K562 (cell line): ENCODE measurements around the gene GTPBP2. TPM values are rescaled to one million over a fixed set of nuclear protein-coding genes. Genes with fewer than 3 reads are reported as not detected.

Experiments used
- E4F1 ChIP-seq: fragments of 250-450 bp; sonication (Bioruptor Pico); IDR thresholded peaks from 2 replicates; pipeline ENCODE4 v1.5.0; 2021; ENCODE audit warnings: mild to moderate bottlenecking, borderline replicate concordance
- ELK3 ChIP-seq: fragments of 450-650 bp; formaldehyde crosslinking; IDR thresholded peaks from 2 replicates; pipeline ENCODE4 v1.4.0; 2020; ENCODE audit warnings: mild to moderate bottlenecking
- HBP1 ChIP-seq: fragments of 450-650 bp; formaldehyde crosslinking; IDR thresholded peaks from 2 replicates; pipeline ENCODE4 v1.4.0; 2022; ENCODE audit warnings: missing genetic modification characterization
- HEY1 ChIP-seq: fragments of 250-450 bp; sonication (Bioruptor Pico); IDR thresholded peaks from 2 replicates; pipeline ENCODE4 v1.5.0; 2020; ENCODE audit warnings: mild to moderate bottlenecking, moderate library complexity, borderline replicate concordance
- NFE2 ChIP-seq: IDR thresholded peaks from 2 replicates; pipeline ENCODE4 v1.6.1; 2014; ENCODE audit warnings: antibody characterized with exemption, low read depth
- STAT6 ChIP-seq: sonication (generic); formaldehyde crosslinking; IDR thresholded peaks from 2 replicates; pipeline ENCODE4 v1.8.1; 2023; ENCODE audit warnings: mild to moderate bottlenecking, missing genetic modification reagents
- TCFL5 ChIP-seq: fragments of 250-450 bp; sonication (Bioruptor Pico); conservative IDR thresholded peaks from 2 replicates; pipeline ENCODE4 v1.6.1; 2021; ENCODE audit warnings: mild to moderate bottlenecking, moderate library complexity, matching md5 sums
- ZNF384 ChIP-seq: IDR thresholded peaks from 2 replicates; pipeline ENCODE4 v1.6.1; 2012; ENCODE audit warnings: low read depth, low read length, improper control_type of control experiment
- ZNF436 ChIP-seq: fragments of 250-450, 450-650 bp; sonication (Bioruptor Pico); formaldehyde crosslinking; IDR thresholded peaks from 2 replicates; pipeline ENCODE4 v1.7.0; 2020; ENCODE audit warnings: mild to moderate bottlenecking
- ZNF592 ChIP-seq: fragments of 450-650 bp; IDR thresholded peaks from 2 replicates; pipeline ENCODE4 v1.6.1; 2017; ENCODE audit warnings: antibody characterized with exemption, mild to moderate bottlenecking
- ZNF639 ChIP-seq, 2 experiments: fragments of 200-800 bp in 1 of 2; sonication (Bioruptor generic) in 1 of 2; sonication (generic) in 1 of 2; formaldehyde crosslinking in 1 of 2; IDR thresholded peaks in 1 of 2; conservative IDR thresholded peaks in 1 of 2; 2 replicates each; pipeline versions ENCODE4 v1.5.0 to v1.6.1; 2016 to 2020; ENCODE audit warnings: missing compliant biosample characterization in 1 of 2, missing genetic modification characterization in 1 of 2, missing genetic modification reagents in 1 of 2
- polyA plus RNA-seq, 8 experiments: library from polyadenylated mRNA; depleted of rRNA in 4 of 8; stranded (reverse) in 5 of 8; unstranded in 3 of 8; fragments of >200 nt; fragmentation: Nextera tagmentation in 2 of 8; fragmentation: Illumina TruSeq in 1 of 8; extraction: Ambion mirVana in 2 of 8; extraction: Trizol in 1 of 8; gene quantifications; 2 replicates each; pipeline versions ENCODE4 v1.2.1 to v1.2.3, GENCODE V29; 2011 to 2014; ENCODE audit warnings: inconsistent platforms in 1 of 8, missing spikeins in 1 of 8
- total RNA-seq, 7 experiments: library from RNA; depleted of rRNA in 6 of 7; stranded (reverse); fragments of >200 nt in 6 of 7; fragmentation: Illumina TruSeq in 2 of 7; extraction: Trizol in 2 of 7; gene quantifications; 2 replicates each; pipeline versions ENCODE4 v1.2.1 to v1.2.3, GENCODE V29; 2011 to 2021; ENCODE audit warnings: low replicate concordance in 1 of 7

Gene GTPBP2
- total and polyA plus RNA-seq, 9 of the 15 experiments (the other 6 are each of a cell fraction or from before 2014, with no cell fraction given), result 48.4 to 196 (median 111) TPM

- TF ChIP-seq E4F1 (peak; percentile 75; the same call in 1 of the 2 replicates), STAT6 (CRISPR knock-in tag) (peak; percentile 13; the same call in 1 of the 2 replicates), ZNF436 (no peak), ZNF384 (no peak), ZNF639 (CRISPR knock-in tag; conservative IDR thresholded peaks at IDR 0.05 in 1 of 2, IDR thresholded peaks at IDR 0.05 in 1 of 2) (peak in 1 of 2 experiments; percentile 54; a peak in 1 of 4 replicates), HBP1 (CRISPR knock-in tag) (no peak), NFE2 (peak; percentile 27), TCFL5 (CRISPR knock-in tag) (no peak), ELK3 (CRISPR knock-in tag) (no peak), ZNF592 (no peak), HEY1 (no peak)
Observed at GRCh38 chr6:43635387-43636307, 6.6 kb upstream of the GTPBP2 start, which contains the start of gene MAD2L1BP (continued).
